Measurements from ENCODE around the gene GPD1L.
A peak's percentile ranks its signal among the peaks of the same experiment; 100 is the strongest.

GPD1L gene

GRCh38 chr3:32194653-32195052 is 88.2 kb downstream of the GPD1L start:
- H3K4me3 ChIP-seq (ENCODE audit: low read length) = no peak overlapping the region
- H2AFZ ChIP-seq (ENCODE audit: low read depth, low read length) = 0 out of 2 replicates have a peak overlapping the region, but pooled peaks have one; percentile 5

DNA sequence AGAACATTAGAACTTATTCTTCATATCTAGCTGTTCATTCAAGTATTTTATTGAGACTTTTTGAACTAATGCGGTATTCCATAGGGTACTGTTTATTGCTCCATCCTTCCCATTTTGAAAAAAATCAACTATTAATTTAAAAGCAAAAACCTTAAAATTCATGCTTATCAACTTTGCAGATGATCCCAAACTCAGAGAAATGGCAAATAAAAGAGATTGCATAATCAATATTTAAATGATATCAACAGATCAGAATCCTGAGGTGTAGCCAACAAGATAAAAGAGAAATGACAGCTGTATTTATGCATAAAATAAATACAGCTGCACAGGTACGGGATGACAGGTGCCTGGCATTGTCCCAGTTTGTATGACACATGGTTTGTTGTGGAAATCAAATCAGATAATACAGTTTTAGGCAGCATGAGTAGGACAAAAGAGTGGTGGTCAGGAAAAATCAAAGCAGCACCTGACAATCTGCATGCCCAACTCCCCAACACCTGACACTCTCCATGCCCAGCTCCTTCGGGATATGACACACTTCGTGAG is 89.6 kb downstream of the GPD1L start:
- H3K36me3 ChIP-seq (replicated peaks; ENCODE audit: low read depth, low read length) = no peaks in the 10 kb centered on the region
- no peak overlapping the region for H3K27ac ChIP-seq (ENCODE audit: low read length)
- peaks cover 12% of the 10 kb centered on the region; the same call in 1 of the 2 replicates for H3K27me3 ChIP-seq (ENCODE audit: low read depth, low read length)
- no peak for TF ChIP-seq EZH2phosphoT487 (IDR thresholded peaks at IDR 0.05; ENCODE audit: low read depth)
- TF ChIP-seq, protein P1, sequence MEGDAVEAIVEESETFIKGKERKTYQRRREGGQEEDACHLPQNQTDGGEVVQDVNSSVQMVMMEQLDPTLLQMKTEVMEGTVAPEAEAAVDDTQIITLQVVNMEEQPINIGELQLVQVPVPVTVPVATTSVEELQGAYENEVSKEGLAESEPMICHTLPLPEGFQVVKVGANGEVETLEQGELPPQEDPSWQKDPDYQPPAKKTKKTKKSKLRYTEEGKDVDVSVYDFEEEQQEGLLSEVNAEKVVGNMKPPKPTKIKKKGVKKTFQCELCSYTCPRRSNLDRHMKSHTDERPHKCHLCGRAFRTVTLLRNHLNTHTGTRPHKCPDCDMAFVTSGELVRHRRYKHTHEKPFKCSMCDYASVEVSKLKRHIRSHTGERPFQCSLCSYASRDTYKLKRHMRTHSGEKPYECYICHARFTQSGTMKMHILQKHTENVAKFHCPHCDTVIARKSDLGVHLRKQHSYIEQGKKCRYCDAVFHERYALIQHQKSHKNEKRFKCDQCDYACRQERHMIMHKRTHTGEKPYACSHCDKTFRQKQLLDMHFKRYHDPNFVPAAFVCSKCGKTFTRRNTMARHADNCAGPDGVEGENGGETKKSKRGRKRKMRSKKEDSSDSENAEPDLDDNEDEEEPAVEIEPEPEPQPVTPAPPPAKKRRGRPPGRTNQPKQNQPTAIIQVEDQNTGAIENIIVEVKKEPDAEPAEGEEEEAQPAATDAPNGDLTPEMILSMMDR (IDR thresholded peaks at IDR 0.05; ENCODE audit: low read depth, low read length) = no peak
- H2AFZ ChIP-seq (ENCODE audit: low read depth, low read length) = no peak overlapping the region
- peaks cover 9% of the 10 kb centered on the region for H3K4me1 ChIP-seq (ENCODE audit: low read length)
- no peak overlapping the region for H3K4me3 ChIP-seq (ENCODE audit: low read length)
- no peaks in the 10 kb centered on the region for H3K79me2 ChIP-seq (ENCODE audit: low read length)
- H4K20me1 ChIP-seq (ENCODE audit: insufficient read depth, low read length) = no peaks in the 10 kb centered on the region
- H3K9ac ChIP-seq (ENCODE audit: low read length) = no peak overlapping the region
- H3K9me3 ChIP-seq (ENCODE audit: insufficient read depth, low read length) = no peaks in the 10 kb centered on the region
- no peak overlapping the region for H3K4me2 ChIP-seq (ENCODE audit: low read length)

More at GRCh38 chr3:32194653-32195052, 88.2 kb downstream of the GPD1L start:
- Histone ChIP-seq H3K9me3 (ENCODE audit: insufficient read depth, low read length) (no peaks in the 10 kb centered on the region), H3K79me2 (ENCODE audit: low read length) (no peaks in the 10 kb centered on the region), H3K27ac (ENCODE audit: low read length) (no peak overlapping the region), H4K20me1 (ENCODE audit: insufficient read depth, low read length) (no peaks in the 10 kb centered on the region), H3K4me2 (ENCODE audit: low read length) (no peak overlapping the region), H3K4me1 (ENCODE audit: low read length) (peaks cover 9% of the 10 kb centered on the region), H3K27me3 (ENCODE audit: low read depth, low read length) (peaks cover 3% of the 10 kb centered on the region; the same call in 1 of the 2 replicates), H3K36me3 (replicated peaks; ENCODE audit: low read depth, low read length) (no peaks in the 10 kb centered on the region), H3K9ac (ENCODE audit: low read length) (no peak overlapping the region)
- TF ChIP-seq, protein P1 (IDR thresholded peaks at IDR 0.05; ENCODE audit: low read depth, low read length) = no peak
- no peak for TF ChIP-seq EZH2phosphoT487 (IDR thresholded peaks at IDR 0.05; ENCODE audit: low read depth)

DNA sequence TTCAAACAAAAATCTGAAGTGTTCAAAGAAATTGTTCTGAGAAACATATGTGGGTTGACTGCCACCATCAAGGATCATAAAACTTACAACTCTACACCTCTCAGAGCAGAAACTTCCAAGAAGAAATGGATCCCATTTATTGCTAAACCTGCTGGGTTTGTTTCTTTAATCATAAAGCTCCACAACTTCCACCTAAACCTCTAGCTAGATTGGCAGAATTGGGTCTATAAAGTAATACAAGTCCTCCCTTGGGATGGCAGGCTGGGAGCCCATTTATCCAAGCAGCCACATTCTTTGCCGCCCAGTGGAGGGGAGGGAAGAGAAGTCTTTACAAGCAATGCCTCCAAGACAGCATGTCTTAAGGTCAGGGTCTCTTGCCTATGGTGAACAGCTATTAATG is 91.6 kb downstream of the GPD1L start:
- no peaks in the 10 kb centered on the region for H3K36me3 ChIP-seq (replicated peaks; ENCODE audit: low read depth, low read length)
- H3K27ac ChIP-seq (ENCODE audit: low read length) = no peak overlapping the region
- H3K9me3 ChIP-seq (ENCODE audit: insufficient read depth, low read length) = no peaks in the 10 kb centered on the region
- H3K9ac ChIP-seq (ENCODE audit: low read length) = no peak overlapping the region
- no peak overlapping the region for H3K4me3 ChIP-seq (ENCODE audit: low read length)
- no peaks in the 10 kb centered on the region for H3K79me2 ChIP-seq (ENCODE audit: low read length)
- H3K27me3 ChIP-seq (ENCODE audit: low read depth, low read length) = peaks cover 12% of the 10 kb centered on the region; the same call in 1 of the 2 replicates
- TF ChIP-seq EZH2phosphoT487 (IDR thresholded peaks at IDR 0.05; ENCODE audit: low read depth) = no peak
- TF ChIP-seq, protein P1 (IDR thresholded peaks at IDR 0.05; ENCODE audit: low read depth, low read length) = no peak
- no peak overlapping the region for H3K4me2 ChIP-seq (ENCODE audit: low read length)
- H3K4me1 ChIP-seq (ENCODE audit: low read length) = peaks cover 9% of the 10 kb centered on the region
- no peak overlapping the region for H2AFZ ChIP-seq (ENCODE audit: low read depth, low read length)
- H4K20me1 ChIP-seq (ENCODE audit: insufficient read depth, low read length) = no peaks in the 10 kb centered on the region

- Histone ChIP-seq H3K79me2 (ENCODE audit: low read length) (no peaks in the 10 kb centered on the region), H3K27me3 (ENCODE audit: low read depth, low read length) (peaks cover 15% of the 10 kb centered on the region; the same call in 1 of the 2 replicates), H3K27ac (ENCODE audit: low read length) (no peak overlapping the region), H3K9me3 (ENCODE audit: insufficient read depth, low read length) (no peaks in the 10 kb centered on the region), H3K4me3 (ENCODE audit: low read length) (no peak overlapping the region), H3K4me1 (ENCODE audit: low read length) (peaks cover 9% of the 10 kb centered on the region), H2AFZ (ENCODE audit: low read depth, low read length) (no peak overlapping the region; the same call in 1 of the 2 replicates), H3K9ac (ENCODE audit: low read length) (no peak overlapping the region), H3K4me2 (ENCODE audit: low read length) (no peak overlapping the region), H4K20me1 (ENCODE audit: insufficient read depth, low read length) (no peaks in the 10 kb centered on the region), H3K36me3 (replicated peaks; ENCODE audit: low read depth, low read length) (no peaks in the 10 kb centered on the region)
- TF ChIP-seq, protein P1 (IDR thresholded peaks at IDR 0.05; ENCODE audit: low read depth, low read length) = no peak
- no peak for TF ChIP-seq EZH2phosphoT487 (IDR thresholded peaks at IDR 0.05; ENCODE audit: low read depth)
Measured at GRCh38 chr3:32198714-32199113, 92.3 kb downstream of the GPD1L start.

Measured in OCI-LY3 (cell line).